CD4-positive, alpha-beta memory T cell (primary cell): ENCODE measurements around the gene NMRAL1. TPM values are rescaled to one million over a fixed set of nuclear protein-coding genes. Genes with fewer than 3 reads are reported as not detected.

Source experiments
- CTCF ChIA-PET: fragments of 350-600 bp; sonication (Branson Sonifier 250); formaldehyde crosslinking; loops from one replicate; lab custom pipeline; 2021; ENCODE audit warnings: inconsistent platforms; ENCODE audit not compliant: partially characterized antibody; lab: Charles Lee
- POLR2A ChIA-PET: fragments of 350-600 bp; sonication (Branson Sonifier 250); formaldehyde crosslinking; loops from one replicate; lab custom pipeline; 2021; ENCODE audit not compliant: partially characterized antibody; lab: Charles Lee
- DNase-seq, 5 donors: peaks; one replicate each; pipeline versions ENCODE4 v3.0.0 to v3.0.0-alpha.2; 2020 to 2022; ENCODE audit warnings: mixed read lengths in 1 of 5
- H3K27ac ChIP-seq: one replicate; pipeline ENCODE4 v1.7.0; 2013; ENCODE audit warnings: low read depth, low read length
- H3K27me3 ChIP-seq: 2 replicates; pipeline ENCODE4 v1.7.0; 2013; ENCODE audit warnings: mild to moderate bottlenecking, low read length, moderate library complexity; ENCODE audit not compliant: insufficient read depth
- H3K36me3 ChIP-seq: 2 replicates; pipeline ENCODE4 v1.7.0; 2013; ENCODE audit warnings: mild to moderate bottlenecking, low read length, moderate library complexity; ENCODE audit not compliant: insufficient read depth
- H3K4me1 ChIP-seq: 2 replicates; pipeline ENCODE4 v1.7.0; 2013; ENCODE audit warnings: mild to moderate bottlenecking, low read length, moderate library complexity; ENCODE audit not compliant: insufficient read depth
- H3K4me3 ChIP-seq, 2 donors: one replicate each; pipeline ENCODE4 v1.7.0; 2013; ENCODE audit warnings: low read length in 2 of 2, mild to moderate bottlenecking in 1 of 2
- H3K9me3 ChIP-seq, 2 donors: one replicate each; pipeline ENCODE4 v1.7.0; 2013; ENCODE audit warnings: low read length in 2 of 2, control low read depth in 1 of 2; ENCODE audit not compliant: control insufficient read depth in 1 of 2
- H3K27ac Mint-ChIP-seq, 7 donors: one replicate each; pipeline ENCODE4 v1.8.0; 2020 to 2021; ENCODE audit warnings: mixed read lengths in 7 of 7, mild to moderate bottlenecking in 6 of 7, inconsistent platforms in 3 of 7, moderate library complexity in 3 of 7
- H3K27me3 Mint-ChIP-seq, 2 donors: one replicate each; pipeline ENCODE4 v1.8.0; 2020 to 2021; ENCODE audit warnings: mixed read lengths in 2 of 2
- H3K36me3 Mint-ChIP-seq, 2 donors: one replicate each; pipeline ENCODE4 v1.8.0; 2020 to 2021; ENCODE audit warnings: mixed read lengths in 2 of 2, inconsistent platforms in 1 of 2, mild to moderate bottlenecking in 1 of 2
- H3K4me1 Mint-ChIP-seq, 4 donors: one replicate each; pipeline ENCODE4 v1.8.0; 2020 to 2021; ENCODE audit warnings: mixed read lengths in 4 of 4, mild to moderate bottlenecking in 1 of 4
- H3K4me3 Mint-ChIP-seq, 8 donors: one replicate each; pipeline ENCODE4 v1.8.0; 2020 to 2021; ENCODE audit warnings: mixed read lengths in 8 of 8, mild to moderate bottlenecking in 7 of 8, moderate library complexity in 6 of 8, inconsistent platforms in 3 of 8
- H3K9me3 Mint-ChIP-seq, 8 donors: one replicate each; pipeline ENCODE4 v1.8.0; 2020 to 2021; ENCODE audit warnings: mixed read lengths in 8 of 8, mild to moderate bottlenecking in 5 of 8, inconsistent platforms in 3 of 8, moderate library complexity in 1 of 8
- intact Hi-C: fragments of 100-400 bp; cut with micrococcal nuclease; formaldehyde crosslinking; loops from one replicate; pipeline ENCODE4 v1.15.1; 2023
- polyA plus RNA-seq, 2 donors: library from polyadenylated mRNA; unstranded; fragments of 300-500 nt; fragmentation: Illumina TruSeq; gene quantifications; one replicate each; pipeline ENCODE4 v1.2.3, GENCODE V29; 2021
- total RNA-seq, 2 experiments: library from RNA; stranded (reverse); gene quantifications; one replicate each; pipeline ENCODE4 v1.2.3, GENCODE V29; 2021

The NMRAL1 gene
- total and polyA plus RNA-seq, 4 experiments from 2014 or later = 55.1 to 65.7 (median 61.7) TPM

DNA sequence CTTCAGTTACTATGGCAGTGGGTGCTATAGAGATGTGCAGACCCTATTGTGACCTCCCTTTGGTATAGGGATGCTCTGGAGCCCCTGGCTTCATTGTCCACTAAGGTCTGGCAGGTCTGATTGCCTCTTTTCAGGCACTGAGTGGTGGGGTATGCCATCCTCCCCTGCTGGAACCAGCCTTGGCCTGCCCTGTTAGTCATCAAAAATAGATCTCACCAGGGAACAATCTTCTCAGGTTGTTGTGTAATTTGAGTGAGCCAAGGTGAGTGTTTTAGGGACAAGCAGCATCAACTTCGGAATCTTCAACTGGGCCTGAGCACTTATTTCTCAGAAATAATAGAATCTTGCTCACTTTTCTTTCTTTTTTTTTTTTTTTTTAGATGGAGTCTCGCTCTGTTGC is 21.3 kb upstream of the NMRAL1 start:
- H3K4me3 Mint-ChIP-seq = no peak overlapping the region
- peak overlapping the region; percentile 13 for H3K27ac ChIP-seq
- ChIA-PET CTCF (interaction anchor here (1.3 kb wide), 1 partner anchor 18 kb away, joined by 3 read pairs; no protein-coding TSS in a partner anchor), POLR2A (interaction anchor here (1.4 kb wide), 1 partner anchor 9 kb away, joined by 9 read pairs; no protein-coding TSS in a partner anchor)
- no peaks in the 10 kb centered on the region for H3K9me3 Mint-ChIP-seq
- peak overlapping the region in 5 of 7 donors; percentile 6 to 82 (median 63) for H3K27ac Mint-ChIP-seq
- H3K9me3 ChIP-seq = no peaks in the 10 kb centered on the region
- no peak overlapping the region for H3K4me3 ChIP-seq
- no peak for DNase-seq
- peaks cover 84% of the 10 kb centered on the region for H3K4me1 ChIP-seq
- H3K36me3 ChIP-seq = peaks cover 12% of the 10 kb centered on the region
- H3K36me3 Mint-ChIP-seq = peaks cover 20 to 51% of the 10 kb centered on the region in 2 donors
- intact Hi-C loops = no loop called here
- H3K4me1 Mint-ChIP-seq = peaks cover 55 to 86% (median 72%) of the 10 kb centered on the region in 4 donors
- H3K27me3 ChIP-seq = no peaks in the 10 kb centered on the region
- no peaks in the 10 kb centered on the region for H3K27me3 Mint-ChIP-seq

DNA sequence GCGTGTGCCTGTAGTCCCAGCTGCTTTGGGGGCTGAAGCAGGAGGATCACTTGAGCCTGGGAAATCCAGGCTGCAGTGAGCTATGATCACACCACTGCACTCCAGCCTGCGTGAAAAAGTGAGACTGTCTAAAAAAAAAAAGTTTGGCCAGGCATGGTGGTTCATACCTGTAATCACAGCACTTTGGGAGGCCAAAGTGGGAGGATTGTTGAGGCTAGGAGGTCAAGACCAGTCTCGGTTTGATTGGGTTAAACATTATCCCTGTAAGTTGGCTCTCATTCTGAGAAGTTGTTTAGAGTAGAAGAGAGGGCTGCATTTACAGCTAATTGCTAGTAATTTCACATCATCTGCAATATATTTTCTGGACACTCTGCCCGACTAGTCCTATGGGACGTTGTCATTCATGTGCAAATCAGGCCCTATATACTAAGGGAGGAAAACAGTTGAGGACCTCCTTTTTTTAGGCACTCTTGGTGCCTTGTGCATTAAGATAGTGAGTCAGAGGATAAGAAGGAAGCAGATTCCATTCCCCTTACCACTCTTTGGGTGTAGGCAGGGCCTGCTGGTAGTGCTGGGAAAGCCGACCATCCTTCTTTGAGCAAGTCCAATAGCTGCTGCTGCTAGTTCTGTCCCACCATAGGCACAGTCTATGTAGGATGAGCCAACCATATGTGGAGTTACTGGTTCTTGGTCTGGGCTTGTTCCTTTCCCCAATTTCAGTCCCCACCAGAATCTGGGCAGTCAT is 20.5 kb upstream of the NMRAL1 start:
- Mint-ChIP-seq H3K36me3 (peaks cover 26 to 58% of the 10 kb centered on the region in 2 donors), H3K27ac (peak overlapping the region in 6 of 7 donors; percentile 63 to 83 (median 76))
- CTCF ChIA-PET = interaction anchor here (21.5 kb wide), 1 partner anchor 9 kb away, joined by 343 read pairs; no protein-coding TSS in a partner anchor

DNA sequence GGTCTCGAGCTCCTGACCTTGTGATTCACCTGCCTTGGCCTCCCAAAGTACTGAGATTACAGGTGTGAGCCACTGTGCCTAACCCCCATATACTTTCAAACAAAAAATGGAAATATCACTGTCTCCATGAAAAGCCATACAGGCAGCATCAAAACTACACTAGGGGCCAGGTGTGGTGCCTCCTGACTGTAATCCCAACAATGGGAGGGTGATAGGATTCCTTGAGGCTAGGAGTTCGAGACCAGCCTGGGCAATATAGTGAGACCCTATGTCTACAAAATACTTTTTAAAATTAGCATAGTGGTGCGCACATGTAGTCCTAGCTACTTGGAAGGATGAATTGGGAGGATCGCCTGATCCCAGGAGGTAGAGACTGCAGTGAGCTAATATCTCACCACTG is 17.5 kb upstream of the NMRAL1 start:
- H3K27me3 ChIP-seq = no peaks in the 10 kb centered on the region
- ChIA-PET POLR2A (interaction anchor here (1.2 to 8.2 kb wide), 4 partner anchors 9 to 15 kb away, joined by 4 to 150 read pairs (median 55); partner anchors contain the start of genes HMOX2 and NMRAL1), CTCF (interaction anchor here (1.1 to 21.5 kb wide), 2 partner anchors 12 to 14 kb away, joined by 3 to 343 read pairs; no protein-coding TSS in a partner anchor)
- no peaks in the 10 kb centered on the region for H3K9me3 ChIP-seq
- intact Hi-C loops = no loop called here
- no peak overlapping the region for H3K4me3 ChIP-seq
- Mint-ChIP-seq H3K4me3 (no peak overlapping the region), H3K27me3 (no peaks in the 10 kb centered on the region), H3K27ac (peak overlapping the region; percentile 53 to 96 (median 81)), H3K9me3 (no peaks in the 10 kb centered on the region), H3K4me1 (peaks cover 50 to 85% (median 70%) of the 10 kb centered on the region in 4 donors), H3K36me3 (peaks cover 26 to 53% of the 10 kb centered on the region in 2 donors)
- no peak for DNase-seq
- peaks cover 86% of the 10 kb centered on the region for H3K4me1 ChIP-seq
- H3K27ac ChIP-seq = no peak overlapping the region
- H3K36me3 ChIP-seq = peaks cover 3% of the 10 kb centered on the region

More for the DNA sequence above, 20.5 kb upstream of the NMRAL1 start:
- no peak for DNase-seq
- Mint-ChIP-seq H3K4me3 (peak overlapping the region in 2 of 8 donors; percentile 20 to 44), H3K27me3 (no peaks in the 10 kb centered on the region), H3K4me1 (peaks cover 57 to 86% (median 73%) of the 10 kb centered on the region in 4 donors), H3K9me3 (no peaks in the 10 kb centered on the region)
- Histone ChIP-seq H3K4me1 (peaks cover 84% of the 10 kb centered on the region), H3K27me3 (no peaks in the 10 kb centered on the region), H3K27ac (peak overlapping the region; percentile 13), H3K4me3 (no peak overlapping the region), H3K9me3 (no peaks in the 10 kb centered on the region), H3K36me3 (peaks cover 12% of the 10 kb centered on the region)
- intact Hi-C loops = no loop called here
- POLR2A ChIA-PET = interaction anchor here (1.4 to 2.3 kb wide), 3 partner anchors 10 to 19 kb away, joined by 5 to 10 read pairs (median 9); partner anchors contain the start of gene HMOX2

DNA sequence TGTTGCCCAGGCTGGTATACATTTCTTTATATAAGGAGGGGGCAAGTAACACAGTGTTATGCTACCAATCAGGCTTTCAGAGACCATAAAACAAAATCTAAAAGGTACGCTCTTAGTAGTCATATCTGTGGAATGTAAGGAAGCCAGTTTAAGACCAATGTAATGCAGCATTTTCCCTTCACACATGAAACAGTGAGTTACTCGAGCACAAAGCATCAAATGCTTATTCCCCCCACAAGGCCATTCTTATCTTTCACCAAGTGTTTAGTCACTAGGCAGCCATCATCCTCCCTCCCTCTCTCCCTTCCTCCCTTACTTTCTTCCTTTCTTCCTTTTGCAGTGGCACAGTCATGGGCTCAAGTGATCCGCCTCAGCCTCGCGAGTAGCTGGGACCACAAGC is 14.6 kb upstream of the NMRAL1 start:
- H3K27ac ChIP-seq = peak overlapping the region; percentile 50
- H3K36me3 ChIP-seq = peaks cover 14% of the 10 kb centered on the region
- no peaks in the 10 kb centered on the region for H3K9me3 Mint-ChIP-seq
- no peaks in the 10 kb centered on the region for H3K9me3 ChIP-seq
- peaks cover 85% of the 10 kb centered on the region for H3K4me1 ChIP-seq
- H3K27ac Mint-ChIP-seq = peak overlapping the region; percentile 81 to 98 (median 97)
- H3K27me3 Mint-ChIP-seq = no peaks in the 10 kb centered on the region
- H3K4me3 ChIP-seq = no peak overlapping the region
- peak overlapping the region; percentile 28 to 91 (median 81) for H3K4me3 Mint-ChIP-seq
- intact Hi-C loops = no loop called here
- ChIA-PET CTCF (interaction anchor here (0.6 to 21.5 kb wide), 5 partner anchors 12 to 478 kb away, joined by 5 to 343 read pairs (median 27); partner anchors contain the start of gene HMOX2), POLR2A (interaction anchor here (0.7 to 8.2 kb wide), 7 partner anchors 12 to 245 kb away, joined by 3 to 150 read pairs (median 11); partner anchors contain the start of genes ANKS3, CDIP1, DNAAF8 and HMOX2)
- H3K4me1 Mint-ChIP-seq = peaks cover 42 to 77% (median 63%) of the 10 kb centered on the region in 4 donors
- H3K27me3 ChIP-seq = no peaks in the 10 kb centered on the region
- no peak for DNase-seq
- H3K36me3 Mint-ChIP-seq = peaks cover 36 to 50% of the 10 kb centered on the region in 2 donors

DNA sequence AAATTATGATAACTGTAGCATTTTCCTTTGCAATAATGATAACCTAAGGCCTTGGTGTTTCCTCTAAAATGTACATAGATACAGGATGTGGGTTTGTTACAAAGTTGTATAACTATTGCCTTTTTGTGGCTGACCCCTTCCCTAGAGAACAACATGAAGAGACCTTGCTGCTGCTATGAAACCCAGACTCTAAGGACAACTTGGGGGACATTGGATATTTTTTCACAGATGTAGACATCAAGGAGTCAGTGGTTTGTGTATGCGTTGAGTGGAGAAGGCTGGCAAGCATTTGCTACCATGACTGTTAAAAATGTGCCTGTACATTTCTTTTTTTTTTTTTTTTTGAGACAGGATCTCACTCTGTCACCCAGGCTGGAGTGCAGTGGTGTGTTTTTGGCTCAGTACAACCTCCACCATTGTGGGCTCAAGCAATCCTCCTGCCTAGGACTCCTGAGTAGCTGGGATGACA is 14.1 kb upstream of the NMRAL1 start:
- Mint-ChIP-seq H3K27me3 (no peaks in the 10 kb centered on the region), H3K27ac (peak overlapping the region; percentile 81 to 98 (median 97)), H3K9me3 (no peaks in the 10 kb centered on the region), H3K36me3 (peaks cover 36 to 51% of the 10 kb centered on the region in 2 donors), H3K4me3 (peak overlapping the region; percentile 56 to 91 (median 81)), H3K4me1 (peaks cover 39 to 75% (median 60%) of the 10 kb centered on the region in 4 donors)
- H3K4me3 ChIP-seq = no peak overlapping the region
- peak; percentile 66 to 84 (median 81) for DNase-seq
- peaks cover 15% of the 10 kb centered on the region for H3K36me3 ChIP-seq
- H3K4me1 ChIP-seq = peaks cover 85% of the 10 kb centered on the region
- peak overlapping the region; percentile 50 for H3K27ac ChIP-seq
- H3K9me3 ChIP-seq = no peaks in the 10 kb centered on the region
- POLR2A ChIA-PET = interaction anchor here (0.7 to 8.2 kb wide), 8 partner anchors 12 to 73 kb away, joined by 3 to 150 read pairs (median 8); partner anchors contain the start of genes CDIP1, CORO7, HMOX2 and NMRAL1
- CTCF ChIA-PET = interaction anchor here (0.7 to 21.5 kb wide), 10 partner anchors 12 to 1303 kb away, joined by 3 to 343 read pairs (median 4); partner anchors contain the start of genes HMOX2 and NMRAL1
- intact Hi-C loops = loop anchor here (1.0 kb wide), 2 partner anchors 12 to 17 kb away; partner anchors contain the start of gene HMOX2
- no peaks in the 10 kb centered on the region for H3K27me3 ChIP-seq

DNA sequence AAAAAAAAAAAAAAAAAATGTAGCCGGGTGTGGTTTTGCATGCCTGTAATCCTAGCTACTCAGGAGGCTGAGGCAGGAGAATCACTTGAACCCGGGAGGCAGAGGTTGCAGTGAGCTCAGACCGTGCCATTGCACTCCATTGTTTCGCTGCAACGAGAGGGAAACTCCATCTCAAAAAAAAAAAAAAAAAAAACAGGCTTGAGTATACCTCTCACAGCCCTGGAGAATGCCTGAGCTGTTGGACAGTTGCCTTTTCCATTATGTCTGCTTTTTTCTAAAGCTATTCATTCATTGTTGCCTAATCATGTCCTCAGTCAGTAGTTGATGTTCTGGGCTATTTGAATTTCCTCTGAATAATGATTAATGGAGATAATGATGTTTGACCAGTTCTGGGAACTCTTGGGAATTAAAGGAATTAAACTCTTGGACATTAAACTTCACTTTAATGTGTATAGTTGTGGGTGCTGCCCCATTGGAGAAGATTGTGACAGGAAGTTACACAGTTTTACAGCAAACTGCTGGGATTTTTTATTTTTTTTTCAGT is 13.6 kb upstream of the NMRAL1 start:
- H3K9me3 Mint-ChIP-seq = no peaks in the 10 kb centered on the region
- Histone ChIP-seq H3K27ac (peak overlapping the region; percentile 50), H3K4me3 (peak overlapping the region in 1 of 2 donors; percentile 33), H3K36me3 (peaks cover 15% of the 10 kb centered on the region), H3K4me1 (peaks cover 84% of the 10 kb centered on the region), H3K9me3 (no peaks in the 10 kb centered on the region), H3K27me3 (no peaks in the 10 kb centered on the region)
- intact Hi-C loops = loop anchor here (1.0 kb wide), 2 partner anchors 12 to 17 kb away; partner anchors contain the start of gene HMOX2
- peaks cover 36 to 70% (median 57%) of the 10 kb centered on the region in 4 donors for H3K4me1 Mint-ChIP-seq
- peak overlapping the region; percentile 81 to 98 (median 97) for H3K27ac Mint-ChIP-seq
- POLR2A ChIA-PET = interaction anchor here (0.6 to 8.2 kb wide), 10 partner anchors 11 to 1353 kb away, joined by 3 to 150 read pairs (median 6); partner anchors contain the start of genes CDIP1, CORO7, HMOX2 and NMRAL1
- peaks cover 40 to 49% of the 10 kb centered on the region in 2 donors for H3K36me3 Mint-ChIP-seq
- no peaks in the 10 kb centered on the region for H3K27me3 Mint-ChIP-seq
- H3K4me3 Mint-ChIP-seq = peak overlapping the region; percentile 56 to 91 (median 81)
- peak in 3 of 5 donors; percentile 40 to 54 (median 42) for DNase-seq
- CTCF ChIA-PET = interaction anchor here (0.7 to 21.5 kb wide), 9 partner anchors 11 to 1303 kb away, joined by 3 to 343 read pairs (median 4); partner anchors contain the start of genes HMOX2 and NMRAL1
